HCT116 (cell line): ENCODE data around the gene TFF3.

ENCODE experiments used
- CEBPB ChIP-seq: IDR thresholded peaks from 2 replicates; pipeline ENCODE4 v1.6.1; 2012; ENCODE audit warnings: low read depth
- EZH2 ChIP-seq: fragments of 200-600 bp; sonication (generic); IDR thresholded peaks from 2 replicates; pipeline ENCODE4 v1.6.1; 2017; ENCODE audit warnings: antibody characterized with exemption, mixed run types
- EZH2phosphoT487 ChIP-seq: fragments of 200-600 bp; IDR thresholded peaks from 2 replicates; pipeline ENCODE4 v1.6.1; 2018; ENCODE audit warnings: antibody characterized with exemption, borderline replicate concordance
- JUND ChIP-seq: IDR thresholded peaks from 2 replicates; pipeline ENCODE4 v1.6.1; 2012
- MAX ChIP-seq: IDR thresholded peaks from 2 replicates; pipeline ENCODE4 v1.6.1; 2012
- POLR2A ChIP-seq: IDR thresholded peaks from 2 replicates; pipeline ENCODE4 v1.7.0; 2011; ENCODE audit warnings: borderline replicate concordance; ENCODE audit not compliant: insufficient read depth, insufficient read length; ENCODE audit errors: extremely low read depth
- POLR2AphosphoS5 ChIP-seq: IDR thresholded peaks from 2 replicates; pipeline ENCODE4 v1.6.1; 2011; ENCODE audit warnings: mild to moderate bottlenecking, low read depth, low read length, moderate library complexity
- RAD21 ChIP-seq: IDR thresholded peaks from 2 replicates; pipeline ENCODE4 v1.6.1; 2012; ENCODE audit warnings: low read depth, mild to moderate bottlenecking
- YY1 ChIP-seq: IDR thresholded peaks from 2 replicates; pipeline ENCODE4 v1.6.1; 2011; ENCODE audit warnings: low read length, low read depth, moderate library complexity, mild to moderate bottlenecking; ENCODE audit not compliant: insufficient replicate concordance; ENCODE audit errors: extremely low read depth
- ZNF274 ChIP-seq: fragments of 200-500 bp; sonication (Bioruptor generic); IDR thresholded peaks from 2 replicates; pipeline ENCODE4 v1.6.1; 2014; ENCODE audit warnings: mild to moderate bottlenecking, low read depth, low read length, inconsistent platforms
- TF ChIP-seq, protein P1 (sequence below), 3 experiments: fragments of 200-600 bp in 1 of 3; sonication (generic) in 1 of 3; IDR thresholded peaks in 2 of 3; conservative IDR thresholded peaks in 1 of 3; 2 replicates each; pipeline ENCODE4 v1.5.1; 2012 to 2017; ENCODE audit warnings: low read depth in 2 of 3, low read length in 2 of 3, antibody characterized with exemption in 1 of 3, borderline replicate concordance in 1 of 3, control low read depth in 1 of 3, mild to moderate bottlenecking in 1 of 3, mixed read lengths in 1 of 3, mixed run types in 1 of 3, moderate library complexity in 1 of 3; ENCODE audit not compliant: insufficient read depth in 1 of 3
- TF ChIP-seq, protein P2 (sequence below): IDR thresholded peaks from 2 replicates; pipeline ENCODE4 v1.6.1; 2012; ENCODE audit warnings: low read depth

- no peak for TF ChIP-seq POLR2A
- TF ChIP-seq, protein P1, sequence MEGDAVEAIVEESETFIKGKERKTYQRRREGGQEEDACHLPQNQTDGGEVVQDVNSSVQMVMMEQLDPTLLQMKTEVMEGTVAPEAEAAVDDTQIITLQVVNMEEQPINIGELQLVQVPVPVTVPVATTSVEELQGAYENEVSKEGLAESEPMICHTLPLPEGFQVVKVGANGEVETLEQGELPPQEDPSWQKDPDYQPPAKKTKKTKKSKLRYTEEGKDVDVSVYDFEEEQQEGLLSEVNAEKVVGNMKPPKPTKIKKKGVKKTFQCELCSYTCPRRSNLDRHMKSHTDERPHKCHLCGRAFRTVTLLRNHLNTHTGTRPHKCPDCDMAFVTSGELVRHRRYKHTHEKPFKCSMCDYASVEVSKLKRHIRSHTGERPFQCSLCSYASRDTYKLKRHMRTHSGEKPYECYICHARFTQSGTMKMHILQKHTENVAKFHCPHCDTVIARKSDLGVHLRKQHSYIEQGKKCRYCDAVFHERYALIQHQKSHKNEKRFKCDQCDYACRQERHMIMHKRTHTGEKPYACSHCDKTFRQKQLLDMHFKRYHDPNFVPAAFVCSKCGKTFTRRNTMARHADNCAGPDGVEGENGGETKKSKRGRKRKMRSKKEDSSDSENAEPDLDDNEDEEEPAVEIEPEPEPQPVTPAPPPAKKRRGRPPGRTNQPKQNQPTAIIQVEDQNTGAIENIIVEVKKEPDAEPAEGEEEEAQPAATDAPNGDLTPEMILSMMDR (IDR thresholded peaks at IDR 0.05 in 2 of 3, conservative IDR thresholded peaks at IDR 0.05 in 1 of 3; ENCODE audit: borderline replicate concordance in 1 of 3, insufficient read depth in 1 of 3, low read depth in 2 of 3, low read length in 2 of 3) = no peak
- TF ChIP-seq, protein P2, sequence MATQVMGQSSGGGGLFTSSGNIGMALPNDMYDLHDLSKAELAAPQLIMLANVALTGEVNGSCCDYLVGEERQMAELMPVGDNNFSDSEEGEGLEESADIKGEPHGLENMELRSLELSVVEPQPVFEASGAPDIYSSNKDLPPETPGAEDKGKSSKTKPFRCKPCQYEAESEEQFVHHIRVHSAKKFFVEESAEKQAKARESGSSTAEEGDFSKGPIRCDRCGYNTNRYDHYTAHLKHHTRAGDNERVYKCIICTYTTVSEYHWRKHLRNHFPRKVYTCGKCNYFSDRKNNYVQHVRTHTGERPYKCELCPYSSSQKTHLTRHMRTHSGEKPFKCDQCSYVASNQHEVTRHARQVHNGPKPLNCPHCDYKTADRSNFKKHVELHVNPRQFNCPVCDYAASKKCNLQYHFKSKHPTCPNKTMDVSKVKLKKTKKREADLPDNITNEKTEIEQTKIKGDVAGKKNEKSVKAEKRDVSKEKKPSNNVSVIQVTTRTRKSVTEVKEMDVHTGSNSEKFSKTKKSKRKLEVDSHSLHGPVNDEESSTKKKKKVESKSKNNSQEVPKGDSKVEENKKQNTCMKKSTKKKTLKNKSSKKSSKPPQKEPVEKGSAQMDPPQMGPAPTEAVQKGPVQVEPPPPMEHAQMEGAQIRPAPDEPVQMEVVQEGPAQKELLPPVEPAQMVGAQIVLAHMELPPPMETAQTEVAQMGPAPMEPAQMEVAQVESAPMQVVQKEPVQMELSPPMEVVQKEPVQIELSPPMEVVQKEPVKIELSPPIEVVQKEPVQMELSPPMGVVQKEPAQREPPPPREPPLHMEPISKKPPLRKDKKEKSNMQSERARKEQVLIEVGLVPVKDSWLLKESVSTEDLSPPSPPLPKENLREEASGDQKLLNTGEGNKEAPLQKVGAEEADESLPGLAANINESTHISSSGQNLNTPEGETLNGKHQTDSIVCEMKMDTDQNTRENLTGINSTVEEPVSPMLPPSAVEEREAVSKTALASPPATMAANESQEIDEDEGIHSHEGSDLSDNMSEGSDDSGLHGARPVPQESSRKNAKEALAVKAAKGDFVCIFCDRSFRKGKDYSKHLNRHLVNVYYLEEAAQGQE = no peak
- no peak for TF ChIP-seq EZH2
- TF ChIP-seq RAD21 = no peak
- TF ChIP-seq JUND = no peak
- TF ChIP-seq YY1 = no peak
- TF ChIP-seq POLR2AphosphoS5 = no peak
- no peak for TF ChIP-seq ZNF274
- no peak for TF ChIP-seq EZH2phosphoT487
- no peak for TF ChIP-seq CEBPB
- no peak for TF ChIP-seq MAX
Observed at GRCh38 chr21:42343963-42344510, 28.8 kb upstream of the TFF3 start.
